ENCODE data around the gene PRKCA. TPM values are rescaled to one million over a fixed set of nuclear protein-coding genes. Genes with fewer than 3 reads are reported as not detected.

PRKCA gene
- total and polyA plus RNA-seq, 4 donors = 3.0 to 14.1 (median 5.4) TPM

- TF ChIP-seq TAF1 (conservative IDR thresholded peaks at IDR 0.05) (no peak), RAD21 (IDR thresholded peaks at IDR 0.05) (no peak), MAX (IDR thresholded peaks at IDR 0.05) (no peak), JUND (IDR thresholded peaks at IDR 0.05) (no peak)
- TF ChIP-seq, protein P1, sequence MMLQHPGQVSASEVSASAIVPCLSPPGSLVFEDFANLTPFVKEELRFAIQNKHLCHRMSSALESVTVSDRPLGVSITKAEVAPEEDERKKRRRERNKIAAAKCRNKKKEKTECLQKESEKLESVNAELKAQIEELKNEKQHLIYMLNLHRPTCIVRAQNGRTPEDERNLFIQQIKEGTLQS (IDR thresholded peaks at IDR 0.05) = no peak
- no peak for DNase-seq (ENCODE audit: low spot score)
- WGBS = 85% methylated on average over 2 of the region's 2 CpGs
These were observed 460.6 kb downstream of the PRKCA start for GRCh38 chr17:66763056-66763455.

DNA sequence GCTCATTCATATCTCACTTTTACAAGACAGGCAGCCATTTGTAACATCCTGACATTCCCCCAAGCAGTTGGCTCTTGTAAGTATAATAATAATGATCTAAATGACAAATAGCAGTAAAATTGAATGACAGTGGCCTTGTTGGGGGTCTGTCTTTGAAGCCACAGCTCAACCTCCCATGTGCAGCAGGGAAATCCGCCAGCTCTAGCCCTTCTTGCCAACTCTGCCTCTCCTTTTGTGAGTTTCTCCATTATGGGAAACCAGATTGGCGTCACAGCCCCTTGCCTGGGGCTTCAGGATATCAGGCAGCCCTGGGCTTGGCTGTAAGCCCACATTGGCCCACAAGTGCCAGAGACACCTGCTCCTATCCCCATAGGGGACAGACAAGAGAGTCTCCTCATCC, 462.1 kb downstream of the PRKCA start:
- Histone ChIP-seq H3K4me1 (ENCODE audit: control insufficient read depth in 4 of 4, insufficient read depth in 4 of 4, low read length in 3 of 4) (no peaks in the 10 kb centered on the region), H3K9me3 (ENCODE audit: control insufficient read depth in 4 of 4, low read length in 3 of 4) (no peaks in the 10 kb centered on the region), H3K4me3 (ENCODE audit: low read depth in 1 of 3, low read length in 3 of 3) (no peak overlapping the region), H3K27ac (ENCODE audit: low read depth in 1 of 2, low read length in 2 of 2) (no peak overlapping the region), H3K27me3 (ENCODE audit: control insufficient read depth in 4 of 4, insufficient read depth in 4 of 4, low read length in 3 of 4) (no peaks in the 10 kb centered on the region), H3K36me3 (ENCODE audit: control insufficient read depth in 4 of 4, insufficient read depth in 3 of 4, low read depth in 1 of 4, low read length in 3 of 4) (peaks cover 0 to 3% (median 2%) of the 10 kb centered on the region in 4 donors), H3K9ac (ENCODE audit: low read depth in 1 of 2, low read length in 2 of 2) (no peak overlapping the region)
- WGBS = 99% methylated on average over 2 of the region's 2 CpGs
- TF ChIP-seq RAD21 (IDR thresholded peaks at IDR 0.05) (no peak), RXRA (IDR thresholded peaks at IDR 0.05) (no peak), EGR1 (IDR thresholded peaks at IDR 0.05; ENCODE audit: low read depth in 2 of 2) (no peak), FOXA1 (IDR thresholded peaks at IDR 0.05) (no peak), HNF4A (conservative IDR thresholded peaks at IDR 0.05) (no peak), FOXA2 (IDR thresholded peaks at IDR 0.05) (no peak), MAX (IDR thresholded peaks at IDR 0.05) (no peak), NR2F2 (IDR thresholded peaks at IDR 0.05) (no peak), TAF1 (conservative IDR thresholded peaks at IDR 0.05) (no peak), HNF4G (IDR thresholded peaks at IDR 0.05) (no peak), YY1 (IDR thresholded peaks at IDR 0.05) (no peak), GABPA (IDR thresholded peaks at IDR 0.05 in 1 of 2, conservative IDR thresholded peaks at IDR 0.05 in 1 of 2) (no peak)
- TF ChIP-seq, protein P2, sequence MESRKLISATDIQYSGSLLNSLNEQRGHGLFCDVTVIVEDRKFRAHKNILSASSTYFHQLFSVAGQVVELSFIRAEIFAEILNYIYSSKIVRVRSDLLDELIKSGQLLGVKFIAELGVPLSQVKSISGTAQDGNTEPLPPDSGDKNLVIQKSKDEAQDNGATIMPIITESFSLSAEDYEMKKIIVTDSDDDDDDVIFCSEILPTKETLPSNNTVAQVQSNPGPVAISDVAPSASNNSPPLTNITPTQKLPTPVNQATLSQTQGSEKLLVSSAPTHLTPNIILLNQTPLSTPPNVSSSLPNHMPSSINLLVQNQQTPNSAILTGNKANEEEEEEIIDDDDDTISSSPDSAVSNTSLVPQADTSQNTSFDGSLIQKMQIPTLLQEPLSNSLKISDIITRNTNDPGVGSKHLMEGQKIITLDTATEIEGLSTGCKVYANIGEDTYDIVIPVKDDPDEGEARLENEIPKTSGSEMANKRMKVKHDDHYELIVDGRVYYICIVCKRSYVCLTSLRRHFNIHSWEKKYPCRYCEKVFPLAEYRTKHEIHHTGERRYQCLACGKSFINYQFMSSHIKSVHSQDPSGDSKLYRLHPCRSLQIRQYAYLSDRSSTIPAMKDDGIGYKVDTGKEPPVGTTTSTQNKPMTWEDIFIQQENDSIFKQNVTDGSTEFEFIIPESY (IDR thresholded peaks at IDR 0.05) = no peak
- no peak for DNase-seq (ENCODE audit: low spot score)

More at GRCh38 chr17:66763056-66763455, 460.6 kb downstream of the PRKCA start:
- Histone ChIP-seq H3K36me3 (ENCODE audit: control insufficient read depth in 4 of 4, insufficient read depth in 3 of 4, low read depth in 1 of 4, low read length in 3 of 4) (peaks cover 0 to 3% (median 1%) of the 10 kb centered on the region in 4 donors), H3K9ac (ENCODE audit: low read depth in 1 of 2, low read length in 2 of 2) (no peak overlapping the region), H3K27me3 (ENCODE audit: control insufficient read depth in 4 of 4, insufficient read depth in 4 of 4, low read length in 3 of 4) (no peaks in the 10 kb centered on the region), H3K4me1 (ENCODE audit: control insufficient read depth in 4 of 4, insufficient read depth in 4 of 4, low read length in 3 of 4) (no peaks in the 10 kb centered on the region), H3K9me3 (ENCODE audit: control insufficient read depth in 4 of 4, low read length in 3 of 4) (no peaks in the 10 kb centered on the region), H3K4me3 (ENCODE audit: low read depth in 1 of 3, low read length in 3 of 3) (no peak overlapping the region), H3K27ac (ENCODE audit: low read depth in 1 of 2, low read length in 2 of 2) (no peak overlapping the region)

GRCh38 chr17:66767154-66767933, 464.9 kb downstream of the PRKCA start:
- Histone ChIP-seq H3K4me1 (ENCODE audit: control insufficient read depth in 4 of 4, insufficient read depth in 4 of 4, low read length in 3 of 4) (no peaks in the 10 kb centered on the region), H3K36me3 (ENCODE audit: control insufficient read depth in 4 of 4, insufficient read depth in 3 of 4, low read depth in 1 of 4, low read length in 3 of 4) (peaks cover 0 to 2% (median under 1%) of the 10 kb centered on the region in 4 donors), H3K27me3 (ENCODE audit: control insufficient read depth in 4 of 4, insufficient read depth in 4 of 4, low read length in 3 of 4) (no peaks in the 10 kb centered on the region), H3K4me3 (ENCODE audit: low read depth in 1 of 3, low read length in 3 of 3) (no peak overlapping the region), H3K9ac (ENCODE audit: low read depth in 1 of 2, low read length in 2 of 2) (no peak overlapping the region), H3K9me3 (ENCODE audit: control insufficient read depth in 4 of 4, low read length in 3 of 4) (no peaks in the 10 kb centered on the region), H3K27ac (ENCODE audit: low read depth in 1 of 2, low read length in 2 of 2) (no peak overlapping the region)
- WGBS = 98% methylated on average over 3 of the region's 3 CpGs
- DNase-seq (ENCODE audit: low spot score) = no peak
- TF ChIP-seq FOXA1 (IDR thresholded peaks at IDR 0.05) = no peak
- TF ChIP-seq YY1 (IDR thresholded peaks at IDR 0.05) = no peak
- TF ChIP-seq EGR1 (IDR thresholded peaks at IDR 0.05; ENCODE audit: low read depth in 2 of 2) = no peak

Data from liver (tissue), 9 donors.